Transverse colon (tissue), 4 donors: ENCODE results near the gene FAM98C. TPM values are rescaled to one million over a fixed set of nuclear protein-coding genes. Genes with fewer than 3 reads are reported as not detected.

Source experiments
- DNase-seq: peaks from one replicate; pipeline ENCODE4 v3.0.0-alpha.2; 2019
- H3K27ac ChIP-seq, 4 donors: fragments of 200-600 bp; sonication (generic); 2 replicates each; pipeline ENCODE4 v1.5.1; 2016 to 2018; ENCODE audit warnings: inconsistent platforms in 4 of 4
- H3K27me3 ChIP-seq: fragments of 200-600 bp; sonication (generic); 2 replicates; pipeline ENCODE4 v1.5.1; 2017; ENCODE audit warnings: inconsistent platforms
- H3K36me3 ChIP-seq, 4 donors: fragments of 200-600 bp; sonication (generic); 2 replicates each; pipeline ENCODE4 v1.5.1; 2017 to 2019; ENCODE audit warnings: inconsistent platforms in 4 of 4
- H3K4me1 ChIP-seq, 4 donors: fragments of 200-600 bp; sonication (generic); 2 replicates each; pipeline ENCODE4 v1.5.1; 2017 to 2020; ENCODE audit warnings: inconsistent platforms in 4 of 4
- H3K4me3 ChIP-seq, 4 donors: fragments of 200-600 bp; sonication (generic); 1 replicate in 1 of 4; 2 replicates in 3 of 4; pipeline versions ENCODE4 v1.5.1 to v1.6.1; 2017 to 2019; ENCODE audit warnings: inconsistent platforms in 4 of 4
- H3K9me3 ChIP-seq, 2 donors: fragments of 200-600 bp; sonication (generic); 2 replicates each; pipeline ENCODE4 v1.5.1; 2017 to 2019; ENCODE audit warnings: inconsistent platforms in 2 of 2
- CTCF ChIP-seq, 5 experiments: fragments of 200-600 bp in 3 of 5; fragments of 450-650 bp in 2 of 5; sonication (generic) in 3 of 5; IDR thresholded peaks; 1 replicate in 2 of 5; 2 replicates in 3 of 5; pipeline ENCODE4 v1.5.1; 2016 to 2017; ENCODE audit warnings: antibody characterized with exemption in 5 of 5, inconsistent platforms in 3 of 5, mild to moderate bottlenecking in 2 of 5, moderate library complexity in 1 of 5
- EP300 ChIP-seq: sonication (generic); formaldehyde crosslinking; IDR thresholded peaks from one replicate; pipeline ENCODE4 v1.6.1; 2017; ENCODE audit warnings: antibody characterized with exemption, low read depth
- POLR2A ChIP-seq: fragments of 450-650 bp; IDR thresholded peaks from one replicate; pipeline ENCODE4 v1.6.1; 2016; ENCODE audit warnings: antibody characterized with exemption, mild to moderate bottlenecking, moderate library complexity
- POLR2AphosphoS5 ChIP-seq, 3 donors: sonication (generic); formaldehyde crosslinking; IDR thresholded peaks; one replicate each; pipeline ENCODE4 v1.6.1; 2016; ENCODE audit warnings: antibody characterized with exemption in 3 of 3
- WGBS, 2 donors: methylation state at CpG; one replicate each; pipeline ENCODE4 v1.1.5; 2018; ENCODE audit warnings: low coverage in 1 of 2; 5-methylcytosine and 5-hydroxymethylcytosine counted together
- in situ Hi-C, 4 donors: fragments of 200-750 bp; cut with MboI; loops; one replicate each; pipeline versions ENCODE4 v1.15.0 to v1.15.1; 2017; ENCODE audit warnings: low sequenced_read_pairs in 3 of 4, low pct_ligation_motif_present in 1 of 4, low pct_unique_long_range_greater_than_20kb in 1 of 4
- intact Hi-C: fragments of 100-400 bp; cut with DNase I; formaldehyde crosslinking; loops from one replicate; pipeline ENCODE4 v1.15.1; 2023; ENCODE audit warnings: low total_unique reads
- total RNA-seq, 4 donors: library from RNA; depleted of rRNA; stranded (reverse); fragments of >200 nt; gene quantifications; one replicate each; pipeline ENCODE4 v1.1.0, GENCODE V29; 2016

Gene FAM98C
- total RNA-seq, 4 donors from 2014 or later: 34.0 to 102 (median 41.2) TPM

- TF ChIP-seq CTCF (IDR thresholded peaks at IDR 0.05) (no peak), POLR2A (no peak), POLR2AphosphoS5 (IDR thresholded peaks at IDR 0.05) (no peak), EP300 (no peak)
- intact Hi-C loops (no loop called here), in situ Hi-C loops (no loop called here)
- H3K27me3 ChIP-seq: peaks cover 45% of the 10 kb centered on the region
- no peaks in the 10 kb centered on the region for H3K9me3 ChIP-seq
- WGBS, 2 donors: 15 to 37% methylated on average over 2 to 10 of the region's 13 CpGs
- DNase-seq: peak; percentile 16
- no peak overlapping the region for H3K27ac ChIP-seq
- H3K36me3 ChIP-seq: no peaks in the 10 kb centered on the region
- H3K4me1 ChIP-seq: no peaks in the 10 kb centered on the region
- H3K4me3 ChIP-seq: no peak overlapping the region
Measured at GRCh38 chr19:38434549-38435051, 31.7 kb downstream of the FAM98C start.

- 91% methylated on average over 6 of the region's 6 CpGs; no CpG with 5 or more reads in 1 of the 2 donors for WGBS, 2 donors
- H3K36me3 ChIP-seq: no peaks in the 10 kb centered on the region
- H3K4me3 ChIP-seq: no peak overlapping the region
- H3K27me3 ChIP-seq: peaks cover 34% of the 10 kb centered on the region
- no peak overlapping the region for H3K27ac ChIP-seq
- no peak for TF ChIP-seq EP300
- no peaks in the 10 kb centered on the region for H3K4me1 ChIP-seq
- DNase-seq: no peak
- intact Hi-C loops: no loop called here
- H3K9me3 ChIP-seq: no peaks in the 10 kb centered on the region
- in situ Hi-C loops: no loop called here
Measured at GRCh38 chr19:38437295-38437694, 34.4 kb downstream of the FAM98C start.

- peaks cover 29% of the 10 kb centered on the region for H3K27me3 ChIP-seq
- H3K4me1 ChIP-seq: no peaks in the 10 kb centered on the region
- intact Hi-C loops (no loop called here), in situ Hi-C loops (no loop called here)
- 79% methylated on average over 2 of the region's 2 CpGs; no CpG with 5 or more reads in 1 of the 2 donors for WGBS, 2 donors
- no peak overlapping the region for H3K4me3 ChIP-seq
- DNase-seq: no peak
- no peaks in the 10 kb centered on the region for H3K9me3 ChIP-seq
- no peak overlapping the region for H3K27ac ChIP-seq
- H3K36me3 ChIP-seq: no peaks in the 10 kb centered on the region
- TF ChIP-seq POLR2A (no peak), POLR2AphosphoS5 (IDR thresholded peaks at IDR 0.05) (no peak), EP300 (no peak), CTCF (IDR thresholded peaks at IDR 0.05) (no peak)
Measured at GRCh38 chr19:38437917-38438316, 35.0 kb downstream of the FAM98C start.

- H3K4me1 ChIP-seq: no peaks in the 10 kb centered on the region
- in situ Hi-C loops (no loop called here), intact Hi-C loops (no loop called here)
- no peaks in the 10 kb centered on the region for H3K9me3 ChIP-seq
- TF ChIP-seq EP300: no peak
- no peak for TF ChIP-seq CTCF (IDR thresholded peaks at IDR 0.05)
- TF ChIP-seq POLR2A: no peak
- TF ChIP-seq POLR2AphosphoS5 (IDR thresholded peaks at IDR 0.05): no peak
- H3K4me3 ChIP-seq: no peak overlapping the region
- H3K27ac ChIP-seq: no peak overlapping the region
- WGBS, 2 donors: 87% methylated on average over 14 of the region's 14 CpGs; no CpG with 5 or more reads in 1 of the 2 donors
- peaks cover 2% of the 10 kb centered on the region for H3K27me3 ChIP-seq
- no peaks in the 10 kb centered on the region for H3K36me3 ChIP-seq
- no peak for DNase-seq
Measured at GRCh38 chr19:38440592-38440991, 37.7 kb downstream of the FAM98C start.
